Iris pigment epithelial cell (primary cell): ENCODE results near the gene CDH16.

Experiments
- DNase-seq: peaks from one replicate; pipeline ENCODE4 v3.0.0-alpha.2; 2011; ENCODE audit warnings: low read depth

CDH16 gene

DNA sequence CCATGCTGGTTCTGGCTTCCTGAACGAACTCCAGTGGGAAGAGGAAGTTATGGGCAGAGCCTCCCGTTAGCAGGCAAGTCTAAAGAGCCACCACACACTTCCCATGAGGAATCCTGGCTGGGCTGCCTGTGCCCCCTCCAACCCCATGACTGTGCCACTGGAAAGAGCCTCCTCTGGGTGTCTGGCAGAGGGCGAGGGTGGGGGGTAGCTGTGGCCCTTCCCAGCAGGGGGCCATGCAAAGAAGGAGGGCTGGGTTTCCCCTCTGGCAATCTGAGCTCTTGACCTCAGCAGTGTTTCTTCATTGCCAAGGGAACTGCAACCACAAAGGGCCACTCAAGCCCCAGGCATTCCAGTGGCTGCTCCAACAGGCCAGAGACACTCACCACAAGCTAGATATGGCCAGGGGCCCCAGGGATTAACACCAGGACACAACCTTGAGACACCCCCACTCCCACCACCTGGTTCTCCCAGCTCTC, 8.3 kb upstream of the CDH16 start:
- peak; percentile 92 for DNase-seq

DNA sequence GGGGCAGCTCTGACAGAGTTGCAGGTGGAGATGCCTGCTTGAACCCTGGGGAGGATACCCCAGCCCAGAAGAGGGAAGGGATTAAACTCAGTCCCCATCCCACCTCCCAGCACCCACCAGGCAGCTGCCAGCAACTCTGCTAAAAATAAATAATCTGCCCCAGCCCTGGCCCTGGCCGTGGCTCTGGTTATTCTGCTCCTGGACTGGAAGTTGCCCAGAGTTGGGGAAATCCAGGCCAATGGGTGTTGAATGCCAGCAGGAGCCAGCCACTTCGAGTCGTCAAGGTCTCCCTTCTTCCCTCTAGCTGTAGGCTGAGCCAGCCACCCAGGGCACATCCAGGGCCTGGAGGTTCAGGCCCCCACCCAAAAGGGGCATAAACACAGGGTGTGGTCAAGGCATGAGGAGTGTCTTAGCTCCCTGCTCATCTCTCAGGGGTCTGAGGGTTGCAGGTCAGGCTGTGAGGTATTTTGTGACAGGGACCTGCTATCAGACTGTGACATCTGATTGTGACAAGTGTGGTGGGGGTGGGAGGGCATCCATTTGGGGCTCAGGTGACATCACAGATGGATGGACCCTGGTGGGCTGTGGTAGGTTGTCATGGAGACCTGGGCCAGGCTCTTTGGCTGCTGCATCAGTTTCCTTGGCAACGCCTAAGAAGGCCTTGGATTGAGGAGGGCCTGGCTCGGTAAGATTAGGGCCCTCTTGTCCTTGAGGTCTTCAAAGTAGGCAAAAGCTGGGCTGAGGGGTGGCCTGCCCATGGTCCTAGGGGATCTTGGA, 7.7 kb upstream of the CDH16 start:
- DNase-seq, result no peak

DNA sequence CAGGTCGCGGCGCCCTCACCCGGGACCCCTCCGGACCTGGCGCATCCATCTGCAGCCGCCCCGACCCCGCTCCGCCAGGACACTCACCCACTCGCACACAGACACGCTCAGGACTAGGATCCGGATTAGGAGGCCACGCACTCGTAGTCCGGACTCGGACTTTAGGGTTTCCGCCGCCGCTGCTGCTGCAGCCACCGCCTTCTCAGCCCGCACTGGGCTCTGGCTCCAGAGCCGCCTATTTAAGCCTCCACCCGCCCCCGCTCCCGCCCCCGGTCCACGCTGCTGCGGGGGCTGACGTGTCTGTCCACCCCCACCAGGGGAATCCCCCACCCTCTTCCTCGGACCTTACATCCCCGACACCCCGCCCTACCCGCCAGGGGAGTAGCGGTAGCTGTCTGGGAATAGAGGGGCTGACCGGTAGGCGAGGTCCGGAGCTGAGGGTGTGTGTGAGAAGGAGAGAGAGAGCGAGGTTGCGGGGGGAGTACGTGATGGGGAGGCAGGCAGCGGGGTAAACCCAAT, 6.7 kb upstream of the CDH16 start, which contains the start of gene RRAD:
TSS of gene RRAD (minus strand) at position 214 of the 519 bp plus-strand sequence. CDS start 356 bp downstream, outside the sequence.
- DNase-seq, result peak; percentile 58

DNA sequence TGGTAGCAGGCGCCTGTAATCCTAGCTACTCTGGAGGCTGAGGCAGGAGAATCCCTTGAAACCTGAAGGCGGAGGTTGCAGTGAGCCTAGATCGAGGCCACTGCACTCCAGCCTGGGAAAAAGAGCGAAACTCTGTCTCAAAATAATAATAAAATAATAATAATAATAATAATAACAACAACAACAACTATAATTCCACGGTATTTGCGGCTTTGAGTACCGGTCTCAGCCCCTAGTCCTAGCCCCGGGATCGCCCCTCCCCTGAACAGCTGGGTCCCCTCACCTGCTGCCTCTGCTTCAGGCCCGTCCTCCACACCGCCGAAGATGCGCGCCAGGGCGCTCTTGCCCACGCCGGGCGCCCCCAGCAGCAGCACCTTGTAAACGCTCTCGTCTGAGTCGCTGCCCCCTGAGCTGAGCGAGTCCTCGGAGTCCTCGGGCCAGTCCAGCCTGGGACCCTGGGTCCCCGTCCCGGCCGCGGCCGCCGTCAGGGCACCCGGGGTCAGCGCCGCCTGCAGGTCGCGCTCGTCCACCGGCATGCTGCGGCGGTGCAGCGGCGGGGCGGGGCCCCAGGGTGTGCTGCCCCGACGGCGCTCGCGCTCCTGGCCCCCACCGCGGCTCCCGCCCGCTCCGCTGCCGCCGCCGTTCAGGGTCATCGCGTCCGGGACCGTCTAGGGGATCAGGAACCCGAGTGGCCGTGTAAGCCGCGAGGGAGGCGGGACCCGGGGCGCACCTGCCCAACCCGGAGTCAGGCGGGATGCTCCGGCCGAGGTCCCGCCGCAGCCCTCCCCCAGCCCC, 6.0 kb upstream of the CDH16 start:
- no peak for DNase-seq

DNA sequence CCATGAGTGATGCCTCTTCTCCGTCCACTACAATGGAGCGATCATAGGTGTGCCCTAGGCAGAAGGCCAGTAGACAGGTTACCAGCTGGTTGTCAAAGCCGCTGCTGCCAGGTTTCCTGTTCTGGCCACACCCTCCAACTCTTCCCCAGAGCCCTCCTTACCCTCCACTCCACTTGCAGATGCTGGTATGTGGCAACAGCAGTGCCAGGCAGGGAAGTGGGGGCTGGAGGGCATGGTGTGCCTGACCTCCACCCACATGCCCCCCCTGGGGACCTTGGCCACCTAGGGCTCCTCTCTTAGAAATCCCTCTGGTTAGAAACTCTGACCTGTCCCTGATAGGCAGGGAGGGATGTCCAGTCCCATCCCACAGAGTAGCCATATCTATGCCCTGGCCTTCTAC, 5.2 kb upstream of the CDH16 start:
- no peak for DNase-seq

DNA sequence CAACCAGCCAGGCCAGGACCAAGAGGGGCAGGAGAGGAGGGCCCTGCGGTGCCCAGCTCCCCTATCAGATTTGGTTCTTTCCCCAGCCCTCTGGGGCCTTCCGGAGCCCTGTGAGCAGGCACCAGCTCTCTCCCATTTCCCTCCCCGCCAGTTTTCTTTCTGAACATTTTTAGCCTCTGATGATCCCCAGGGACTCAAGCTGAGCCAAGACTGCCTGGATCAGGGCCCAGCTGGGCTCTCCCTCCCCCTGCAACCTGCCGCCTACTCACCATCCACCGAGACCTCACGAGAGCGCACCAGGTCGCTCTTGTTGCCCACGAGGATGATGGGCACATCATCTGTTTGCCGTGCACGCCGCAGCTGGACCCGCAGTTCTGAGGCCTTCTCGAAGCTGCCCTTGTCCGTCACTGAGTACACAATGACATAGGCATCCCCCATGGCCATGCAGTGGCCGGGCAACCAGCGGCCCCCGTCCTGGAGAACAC, 4.6 kb upstream of the CDH16 start:
- no peak for DNase-seq

DNA sequence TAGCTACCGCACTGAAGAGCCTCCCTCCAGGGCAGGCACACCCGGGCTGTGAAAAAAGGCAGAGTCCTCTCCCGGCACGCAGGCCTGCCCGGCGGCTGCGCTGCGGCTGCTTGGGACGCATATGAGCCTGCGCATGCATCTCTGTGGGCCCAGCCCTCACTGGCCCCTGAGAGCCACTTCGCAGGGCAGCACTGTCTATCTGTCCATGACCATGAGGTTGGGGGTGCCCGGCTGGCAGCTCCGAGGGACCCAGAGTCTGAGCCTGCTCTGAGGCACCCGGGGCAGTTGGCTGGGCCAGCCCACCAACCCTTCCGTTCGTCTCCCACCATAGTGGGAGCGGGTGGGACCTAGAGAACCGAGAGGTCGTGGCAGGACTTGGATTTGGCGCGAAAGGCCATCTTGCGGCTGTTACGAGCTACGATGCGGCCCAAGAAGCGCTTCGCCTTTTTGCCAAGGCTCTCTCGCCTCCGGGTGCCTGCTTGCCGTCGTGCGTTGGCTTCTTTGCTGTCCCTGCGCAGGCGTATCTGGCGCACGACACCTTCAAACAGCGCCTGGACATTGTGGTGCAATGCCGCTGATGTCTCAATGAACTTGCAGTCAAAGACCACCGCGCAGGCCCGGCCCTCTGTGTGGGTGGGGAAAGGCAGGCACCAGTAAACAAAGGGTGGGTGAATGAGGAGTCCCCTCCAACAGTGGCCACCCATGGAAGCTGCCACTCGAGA, 3.2 kb upstream of the CDH16 start:
- DNase-seq, result no peak

DNA sequence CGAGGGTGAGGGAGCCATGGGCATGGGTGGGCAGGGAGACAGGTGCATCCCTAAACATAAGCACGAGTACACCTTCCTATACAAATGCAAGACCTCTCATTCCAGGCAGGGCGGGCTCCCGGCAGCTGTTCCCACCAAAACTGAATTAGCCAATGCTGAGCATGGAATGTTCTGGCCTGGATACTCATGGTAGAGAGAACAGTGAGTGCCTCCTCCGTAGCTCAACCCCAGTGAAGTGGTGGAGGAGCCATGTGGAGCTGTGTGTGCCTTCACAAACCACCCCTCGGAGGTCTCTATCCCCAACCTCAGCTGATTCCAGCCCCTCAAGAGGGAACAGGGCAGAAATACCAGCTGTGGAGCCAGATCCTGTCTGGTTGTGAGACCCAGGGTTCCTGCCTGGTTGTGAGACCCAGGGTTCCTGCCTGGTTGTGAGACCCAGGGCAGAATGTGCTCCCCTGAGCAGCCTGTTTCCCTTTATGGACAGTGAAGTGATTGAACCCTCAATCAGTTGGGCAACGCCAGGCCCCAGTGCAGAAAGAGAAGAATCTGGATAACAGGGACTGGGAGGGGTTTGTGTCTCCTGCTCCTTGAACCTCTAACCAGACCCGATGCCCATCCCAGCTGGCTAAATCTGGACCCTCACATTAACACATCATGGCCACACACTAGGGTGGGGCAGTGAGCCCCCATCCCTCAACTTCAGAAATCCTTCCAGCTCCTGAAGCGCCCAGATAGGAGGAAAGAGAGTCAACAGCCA, 2.4 kb upstream of the CDH16 start:
- no peak for DNase-seq

DNA sequence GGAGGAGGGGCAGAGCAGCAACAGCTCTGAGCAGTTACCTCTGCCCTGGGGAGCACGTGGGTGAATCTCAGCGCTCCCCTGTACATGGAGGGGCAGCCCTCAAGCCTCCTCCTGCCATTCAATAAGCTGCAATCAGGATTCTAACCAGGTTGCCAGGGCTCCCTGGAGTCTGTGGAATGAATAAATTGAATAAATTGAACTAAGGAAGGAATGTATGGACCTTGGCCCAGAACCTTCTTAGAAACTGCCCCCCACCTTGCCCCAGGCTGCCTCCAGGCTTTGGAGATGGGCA, 1.6 kb upstream of the CDH16 start:
- DNase-seq, result no peak

DNA sequence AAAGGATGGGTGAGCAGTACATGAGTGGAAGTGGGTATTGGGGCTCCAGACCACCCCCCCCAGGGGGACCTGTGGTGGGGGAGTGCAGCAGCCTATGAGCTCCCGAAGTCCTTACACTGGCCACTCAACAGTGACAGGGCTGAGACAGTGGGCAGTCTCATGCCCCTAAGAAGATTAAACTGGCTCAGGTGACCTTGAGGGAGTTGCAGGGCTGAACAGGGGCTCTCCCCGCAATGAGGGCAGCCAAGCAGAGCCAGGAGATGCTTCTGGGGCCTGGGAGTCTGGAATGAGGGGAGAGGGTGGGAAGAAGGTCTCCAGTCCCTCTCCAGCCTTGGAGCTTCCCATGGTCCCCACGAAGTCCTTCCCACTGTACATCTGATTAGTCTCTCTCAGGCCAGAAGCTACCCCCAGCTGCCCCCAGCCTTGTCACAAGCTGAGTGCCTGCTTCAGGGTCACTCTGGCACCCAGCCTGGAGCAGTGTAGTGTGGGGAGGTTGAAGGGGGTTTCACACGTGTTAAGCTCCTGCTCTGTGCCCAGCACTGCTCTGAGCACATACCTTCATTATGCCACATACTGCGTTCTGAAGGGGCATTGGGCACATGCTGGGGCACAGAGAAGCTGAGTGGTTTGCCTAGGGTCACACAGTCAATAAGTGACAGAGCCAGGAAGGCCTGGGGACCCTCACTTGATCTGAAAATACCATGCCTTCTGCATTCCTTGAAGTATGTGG, 1.0 kb upstream of the CDH16 start:
- no peak for DNase-seq

DNA sequence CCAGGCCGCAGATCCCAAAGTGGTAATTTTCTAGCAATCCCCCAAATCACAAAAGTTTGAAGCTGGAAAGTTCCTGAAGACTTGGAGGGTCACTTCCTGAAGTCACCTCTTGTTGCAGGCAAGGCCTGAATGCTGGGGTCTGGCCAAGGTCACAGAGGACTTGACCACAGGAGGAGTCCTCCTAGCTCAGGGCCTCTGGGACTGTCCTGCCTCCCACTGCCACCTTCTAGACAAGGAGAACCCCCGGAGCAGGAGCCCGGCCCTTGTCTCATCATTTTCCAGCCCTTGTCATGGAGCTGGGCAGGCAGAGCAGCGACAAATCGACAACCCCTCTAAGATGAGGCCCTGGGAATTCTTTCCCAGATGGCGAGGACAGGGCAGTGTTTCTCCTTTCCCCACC, 330 bp downstream of the CDH16 start:
- no peak for DNase-seq

DNA sequence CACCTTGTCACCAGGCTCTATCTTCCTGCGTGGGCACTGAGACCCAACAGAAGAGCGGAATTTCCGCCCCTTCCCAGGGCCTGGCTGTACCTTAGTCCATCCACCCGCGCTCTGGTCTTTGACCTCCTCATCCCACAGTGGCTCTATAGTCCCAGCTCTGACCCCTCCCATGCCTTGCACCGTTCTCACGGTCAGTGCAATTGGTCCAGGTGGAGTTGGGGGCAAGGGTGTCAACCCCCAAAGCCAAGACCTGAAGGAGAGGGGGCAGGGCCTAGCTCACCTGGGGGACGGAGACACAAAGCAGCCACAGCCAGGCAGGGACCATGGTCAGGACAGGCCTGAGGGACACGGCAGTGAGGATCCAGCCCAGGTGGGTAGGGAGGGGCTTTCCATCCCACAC, 944 bp downstream of the CDH16 start:
- DNase-seq, result no peak

DNA sequence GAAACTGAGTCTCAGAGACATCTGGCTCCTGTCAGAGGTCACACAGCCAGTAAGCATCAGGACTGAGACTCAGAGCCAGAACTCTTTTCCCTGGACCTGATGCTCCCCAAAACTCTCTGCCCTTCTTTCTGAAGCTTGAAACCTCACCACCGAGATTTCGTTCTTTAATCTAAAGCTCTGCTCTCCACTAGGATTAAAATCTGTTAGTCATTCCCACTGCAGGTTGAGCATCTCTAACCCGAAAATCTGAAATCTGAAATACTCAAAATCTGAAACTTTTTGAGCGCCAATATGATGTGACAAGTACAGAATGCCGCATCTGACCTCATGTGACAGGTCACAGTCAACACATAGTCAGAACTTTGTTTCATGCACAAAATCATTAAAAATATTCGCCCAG, 2.2 kb downstream of the CDH16 start:
- DNase-seq, result no peak

DNA sequence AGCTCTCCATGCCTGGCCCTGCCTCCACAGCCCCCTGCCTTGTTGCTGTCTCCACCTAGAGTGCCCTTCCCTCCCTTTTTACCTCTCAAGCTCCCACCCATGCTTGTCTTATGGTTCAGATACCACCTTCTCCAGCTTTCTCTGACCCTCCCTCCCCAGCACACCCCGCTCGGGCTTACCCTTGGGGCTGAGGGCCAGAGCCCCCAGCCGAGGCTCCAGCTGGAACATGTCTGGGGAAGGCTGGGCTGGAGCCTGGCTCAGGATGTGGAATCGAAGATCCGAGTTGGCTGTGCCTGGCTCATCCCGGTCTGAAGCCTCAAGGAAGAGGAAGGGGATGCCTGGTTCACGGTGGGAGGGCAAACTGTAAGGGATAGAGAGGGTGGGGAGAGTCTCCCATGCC, 3.6 kb downstream of the CDH16 start:
- no peak for DNase-seq

DNA sequence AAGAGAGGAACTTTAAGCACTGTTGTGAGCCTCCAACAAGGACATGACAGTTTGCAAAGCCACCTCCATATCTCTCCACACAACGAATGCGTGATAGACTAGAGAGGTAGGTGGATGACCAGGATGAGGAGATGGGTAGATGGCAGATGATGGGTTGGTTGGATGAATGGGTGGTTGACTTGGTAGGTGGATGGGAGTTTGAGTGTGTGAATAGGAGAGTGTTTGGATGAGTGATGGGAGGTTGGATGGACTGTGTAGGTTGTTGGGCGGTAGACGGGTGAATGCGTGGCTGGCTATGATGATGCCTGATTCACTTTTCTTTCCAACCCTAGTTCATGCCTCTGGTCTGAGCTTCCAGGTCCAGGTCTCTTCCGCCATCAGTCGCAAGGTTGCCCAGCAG, 4.1 kb downstream of the CDH16 start:
- no peak for DNase-seq

DNA sequence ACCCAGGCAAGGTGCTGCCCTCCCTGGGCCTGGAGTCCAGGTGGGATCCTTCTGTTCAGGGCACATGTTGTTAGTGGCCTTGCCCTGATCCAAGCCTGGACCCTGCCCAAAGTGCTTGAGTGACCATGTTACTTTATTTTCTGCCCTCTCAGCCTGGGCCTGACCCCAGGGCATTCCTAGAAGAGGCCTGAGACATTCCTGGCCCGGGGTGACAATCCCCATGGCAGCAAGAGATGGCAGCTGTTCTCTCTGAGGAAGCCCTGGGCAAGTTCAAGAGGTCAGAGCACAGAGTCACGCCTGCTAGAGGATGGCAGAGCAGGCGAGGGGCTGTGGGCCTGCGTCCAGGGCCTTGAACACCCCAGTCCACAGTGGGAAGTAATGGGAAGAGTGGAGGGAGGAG, 5.0 kb downstream of the CDH16 start:
- no peak for DNase-seq

DNA sequence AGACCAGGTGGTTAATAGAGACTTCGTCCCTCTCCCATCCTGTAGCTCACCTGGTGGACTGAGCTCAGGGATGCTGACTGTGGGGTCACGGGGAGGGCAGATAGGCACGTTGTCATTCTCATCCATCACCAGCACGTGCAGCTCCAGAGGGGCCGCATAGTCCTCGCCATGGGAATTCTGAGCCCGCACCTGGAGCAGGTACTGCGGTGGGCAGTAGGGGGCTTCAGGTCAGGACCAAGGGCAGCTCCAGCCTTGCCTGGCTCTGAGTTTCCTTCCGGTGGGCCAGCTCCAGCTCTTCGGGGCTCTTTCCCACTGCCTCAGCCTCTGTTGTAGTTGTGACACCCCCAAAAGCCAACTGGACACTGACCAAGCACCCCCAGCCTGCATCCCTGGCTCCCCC, 5.6 kb downstream of the CDH16 start:
- DNase-seq, result no peak

DNA sequence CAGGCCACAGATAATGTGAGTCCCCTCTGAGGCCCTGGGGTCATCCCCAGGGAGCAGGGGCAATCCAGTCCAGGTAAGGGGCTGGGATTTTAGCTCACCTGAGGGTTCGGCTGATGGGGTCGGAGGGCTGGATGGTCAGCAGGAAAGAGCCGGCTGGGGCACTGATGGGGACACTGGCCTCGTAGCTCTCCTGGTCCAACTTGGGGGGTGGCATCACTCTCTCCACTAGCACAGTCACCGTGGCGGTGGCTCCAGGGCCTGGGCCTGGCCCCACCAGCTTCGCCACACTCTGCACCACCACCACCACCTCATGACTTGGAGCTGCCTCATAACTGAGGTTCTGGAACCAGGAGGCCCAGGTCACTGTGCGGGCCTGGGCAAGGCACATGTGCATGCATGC, 6.9 kb downstream of the CDH16 start:
- DNase-seq, result no peak

DNA sequence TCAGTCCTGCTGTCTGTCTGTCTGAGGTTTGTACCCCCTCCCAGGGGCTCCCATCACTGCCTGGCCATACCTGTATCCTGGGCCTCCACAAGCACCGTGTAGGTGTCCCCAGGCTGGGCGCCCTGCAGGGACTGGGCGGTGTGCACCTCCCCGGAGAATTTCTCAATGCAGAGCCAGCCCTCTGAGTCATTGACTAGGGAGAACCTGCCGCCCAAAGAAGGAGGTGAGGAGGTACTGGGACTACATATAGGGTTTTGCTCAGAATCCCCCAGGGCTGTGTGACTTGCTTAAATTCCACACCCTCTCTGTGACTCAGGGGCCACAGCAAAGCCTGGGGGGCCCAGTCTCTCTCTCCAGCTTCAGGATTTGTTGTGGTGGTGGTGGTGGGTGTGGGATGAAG, 7.6 kb downstream of the CDH16 start:
- DNase-seq, result no peak

DNA sequence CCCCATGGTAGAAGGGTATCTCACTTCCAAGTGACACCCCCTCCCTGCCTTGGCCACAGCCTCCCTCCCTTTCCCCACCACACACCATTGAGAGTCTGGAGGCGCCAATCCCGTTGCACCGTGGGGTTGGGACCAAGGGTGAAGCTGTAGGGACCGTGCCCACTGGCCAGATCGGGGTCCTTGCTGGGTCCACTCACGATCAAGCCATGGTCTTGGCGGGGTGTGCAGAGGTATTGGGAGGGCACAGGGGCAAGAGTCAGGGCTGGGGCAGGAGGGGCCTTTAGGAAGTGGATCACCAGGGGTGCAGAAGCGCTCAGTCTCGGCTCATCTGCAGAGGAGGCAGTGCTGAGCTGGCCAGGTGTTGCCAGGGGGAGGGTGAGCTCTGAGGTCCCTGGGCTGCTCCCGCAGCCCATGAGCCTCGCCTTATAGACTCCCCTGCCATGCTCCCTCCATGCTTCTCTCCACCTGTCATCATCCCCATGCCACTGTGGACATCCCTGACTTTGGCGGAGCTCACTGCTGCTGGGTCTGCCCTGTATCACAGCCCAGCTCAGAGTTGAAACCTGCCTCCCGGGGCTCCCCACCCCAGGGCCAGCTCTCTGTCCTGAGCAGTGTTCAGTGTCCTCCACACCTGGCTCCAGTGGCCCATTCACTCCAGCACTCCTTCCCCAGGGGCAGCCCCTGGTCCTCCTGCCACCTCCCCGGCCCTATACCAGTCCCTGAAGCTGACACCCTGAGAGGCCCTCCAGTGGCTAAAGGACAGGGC, 8.3 kb downstream of the CDH16 start:
- no peak for DNase-seq
